ENCODE data around the gene EEF2KMT. TPM values are rescaled to one million over a fixed set of nuclear protein-coding genes. Genes with fewer than 3 reads are reported as not detected.
A peak's percentile ranks its signal among the peaks of the same experiment; 100 is the strongest.

EEF2KMT gene
- total and polyA plus RNA-seq, 2 of the 4 experiments (the other 2 are of a cell fraction) = 14.1 to 19.0 TPM

DNA sequence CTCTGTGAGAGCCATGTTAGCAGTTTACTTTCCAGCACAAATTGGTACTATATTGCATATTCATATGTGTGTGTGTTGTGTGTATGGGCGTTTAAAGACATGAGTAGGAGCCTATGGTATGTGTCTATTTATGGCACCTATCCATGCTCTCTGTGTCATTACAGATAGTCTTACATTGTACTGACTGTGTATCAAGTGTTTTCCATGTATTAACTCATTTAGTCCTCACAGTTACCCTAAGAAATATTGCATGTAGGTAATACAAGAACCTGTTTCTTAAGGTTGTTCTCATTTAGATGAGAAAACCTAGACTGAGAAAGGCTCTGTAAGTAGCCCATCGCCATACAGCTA, 24.3 kb downstream of the EEF2KMT start:
- H4K20me1 ChIP-seq (ENCODE audit: insufficient read depth, low read length) = no peaks in the 10 kb centered on the region
- H4K91ac ChIP-seq (ENCODE audit: insufficient read depth, low read depth, low read length) = no peak overlapping the region
- TF ChIP-seq SMC3 (IDR thresholded peaks at IDR 0.05; ENCODE audit: low read depth, low read length) = no peak
- TF ChIP-seq MAFK (IDR thresholded peaks at IDR 0.05; ENCODE audit: low read depth, low read length) = no peak
- TF ChIP-seq MAZ (IDR thresholded peaks at IDR 0.05; ENCODE audit: borderline replicate concordance, low read depth, low read length) = no peak
- no peak for TF ChIP-seq RFX5 (IDR thresholded peaks at IDR 0.05; ENCODE audit: low read depth, low read length)
- TF ChIP-seq, protein P1, sequence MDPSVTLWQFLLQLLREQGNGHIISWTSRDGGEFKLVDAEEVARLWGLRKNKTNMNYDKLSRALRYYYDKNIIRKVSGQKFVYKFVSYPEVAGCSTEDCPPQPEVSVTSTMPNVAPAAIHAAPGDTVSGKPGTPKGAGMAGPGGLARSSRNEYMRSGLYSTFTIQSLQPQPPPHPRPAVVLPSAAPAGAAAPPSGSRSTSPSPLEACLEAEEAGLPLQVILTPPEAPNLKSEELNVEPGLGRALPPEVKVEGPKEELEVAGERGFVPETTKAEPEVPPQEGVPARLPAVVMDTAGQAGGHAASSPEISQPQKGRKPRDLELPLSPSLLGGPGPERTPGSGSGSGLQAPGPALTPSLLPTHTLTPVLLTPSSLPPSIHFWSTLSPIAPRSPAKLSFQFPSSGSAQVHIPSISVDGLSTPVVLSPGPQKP (IDR thresholded peaks at IDR 0.05; ENCODE audit: borderline replicate concordance, low read depth, low read length) = no peak
- TF ChIP-seq FOS (IDR thresholded peaks at IDR 0.05; ENCODE audit: low read depth, low read length) = no peak
- no peak for TF ChIP-seq MXI1 (IDR thresholded peaks at IDR 0.05; ENCODE audit: borderline replicate concordance, low read depth, low read length)
- no peak for TF ChIP-seq RAD21 (IDR thresholded peaks at IDR 0.05; ENCODE audit: low read length)
- TF ChIP-seq, protein P2, sequence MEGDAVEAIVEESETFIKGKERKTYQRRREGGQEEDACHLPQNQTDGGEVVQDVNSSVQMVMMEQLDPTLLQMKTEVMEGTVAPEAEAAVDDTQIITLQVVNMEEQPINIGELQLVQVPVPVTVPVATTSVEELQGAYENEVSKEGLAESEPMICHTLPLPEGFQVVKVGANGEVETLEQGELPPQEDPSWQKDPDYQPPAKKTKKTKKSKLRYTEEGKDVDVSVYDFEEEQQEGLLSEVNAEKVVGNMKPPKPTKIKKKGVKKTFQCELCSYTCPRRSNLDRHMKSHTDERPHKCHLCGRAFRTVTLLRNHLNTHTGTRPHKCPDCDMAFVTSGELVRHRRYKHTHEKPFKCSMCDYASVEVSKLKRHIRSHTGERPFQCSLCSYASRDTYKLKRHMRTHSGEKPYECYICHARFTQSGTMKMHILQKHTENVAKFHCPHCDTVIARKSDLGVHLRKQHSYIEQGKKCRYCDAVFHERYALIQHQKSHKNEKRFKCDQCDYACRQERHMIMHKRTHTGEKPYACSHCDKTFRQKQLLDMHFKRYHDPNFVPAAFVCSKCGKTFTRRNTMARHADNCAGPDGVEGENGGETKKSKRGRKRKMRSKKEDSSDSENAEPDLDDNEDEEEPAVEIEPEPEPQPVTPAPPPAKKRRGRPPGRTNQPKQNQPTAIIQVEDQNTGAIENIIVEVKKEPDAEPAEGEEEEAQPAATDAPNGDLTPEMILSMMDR (conservative IDR thresholded peaks at IDR 0.05; ENCODE audit: low read depth, low read length) = no peak
- ChIA-PET CTCF (interaction anchor here (0.7 to 1.4 kb wide), 2 partner anchors 12 to 178 kb away, joined by 3 read pairs; no protein-coding TSS in a partner anchor), POLR2A (ENCODE audit: unreplicated experiment) (no interaction called here)
- no peak overlapping the region for H2AK5ac ChIP-seq (ENCODE audit: low read depth, low read length)
- no peak overlapping the region for H3K18ac ChIP-seq (ENCODE audit: low read depth, low read length)
- ATAC-seq (ENCODE audit: low read depth) (no peak), DNase-seq (peak; percentile 79)
- no CpG with 5 or more reads among the region's 2 CpGs for WGBS, 2 experiments (ENCODE audit: extremely low coverage in 2 of 2, insufficient read length in 1 of 2)
- no peak overlapping the region for H3K23ac ChIP-seq (ENCODE audit: low read depth, low read length)
- H3K4ac ChIP-seq (ENCODE audit: low read depth, low read length) = no peak overlapping the region
- no peak overlapping the region for H3K4me3 ChIP-seq (ENCODE audit: insufficient read depth, low read depth, low read length)
- no peak overlapping the region for H3K56ac ChIP-seq (ENCODE audit: extremely low read depth, insufficient read depth, low read length)
- H2AK9ac ChIP-seq (replicated peaks; ENCODE audit: low read depth, low read length, poor library complexity) = peak overlapping the region; percentile 80
- dilution Hi-C loops (cut with HindIII; ENCODE audit: low sequenced_read_pairs, unreplicated experiment) (no loop called here), in situ Hi-C loops (cut with MboI; ENCODE audit: low sequenced_read_pairs) (no loop called here), intact Hi-C loops (cut with micrococcal nuclease) (no loop called here)
- no peak overlapping the region for H4K8ac ChIP-seq (ENCODE audit: low read depth in 2 of 2, low read length in 2 of 2)
- H2BK5ac ChIP-seq (ENCODE audit: low read depth, low read length, poor library complexity, severe bottlenecking) = no peak overlapping the region
- peaks cover 3% of the 10 kb centered on the region; the same call in 1 of the 2 replicates for H3K4me1 ChIP-seq (ENCODE audit: control insufficient read depth, insufficient read depth, low read length)
- H2BK15ac ChIP-seq (ENCODE audit: low read depth, low read length) = no peak overlapping the region
- H2BK120ac ChIP-seq (ENCODE audit: low read depth, low read length) = no peak overlapping the region
- no peak overlapping the region for H3K9ac ChIP-seq (ENCODE audit: low read depth, low read length)
- peak overlapping the region; percentile 91; the same call in 1 of the 2 replicates for H3K4me2 ChIP-seq (ENCODE audit: low read depth, low read length)
- H3K27me3 ChIP-seq (ENCODE audit: control insufficient read depth, insufficient read depth, low read length) = no peaks in the 10 kb centered on the region
- H3K27ac ChIP-seq (ENCODE audit: insufficient read depth, low read length) = no peak overlapping the region
- H3K9me3 ChIP-seq (ENCODE audit: control insufficient read depth, insufficient read depth, low read length) = no peaks in the 10 kb centered on the region
- BruUV-seq (replicated peaks) = no TSS peak
- no peak overlapping the region for H3K14ac ChIP-seq (replicated peaks; ENCODE audit: low read depth, low read length)
- peaks cover 25% of the 10 kb centered on the region for H3K36me3 ChIP-seq (ENCODE audit: control insufficient read depth, insufficient read depth, low read length)
- H3K9me1 ChIP-seq (ENCODE audit: insufficient read depth, low read length) = peaks cover 9% of the 10 kb centered on the region
- no peak overlapping the region for H2AFZ ChIP-seq (replicated peaks; ENCODE audit: low read length, poor library complexity)
- H3K79me1 ChIP-seq (ENCODE audit: low read depth in 1 of 2, low read length in 2 of 2) = peaks cover 4 to 38% of the 10 kb centered on the region in 2 experiments; a peak in 3 of 4 replicates
- no peak overlapping the region for H2BK20ac ChIP-seq (ENCODE audit: low read depth, low read length)
- no peak overlapping the region for H4K5ac ChIP-seq (ENCODE audit: low read depth, low read length)
